Measurements from ENCODE around the gene STARD9. TPM values are rescaled to one million over a fixed set of nuclear protein-coding genes. Genes with fewer than 3 reads are reported as not detected.

The STARD9 gene
- total RNA-seq, 2 experiments from 2014 or later, result 2.8 to 4.6 TPM

GRCh38 chr15:42716626-42717025, 141.2 kb downstream of the STARD9 start:
- no peak overlapping the region for H3K4me3 ChIP-seq (ENCODE audit: low read length)
- no peak for ATAC-seq (ENCODE audit: poor library complexity)
- Mint-ChIP-seq H3K9me3 (no peaks in the 10 kb centered on the region), H3K27ac (no peak overlapping the region), H3K36me3 (ENCODE audit: low read depth) (peaks cover 17% of the 10 kb centered on the region), H3K4me3 (no peak overlapping the region), H3K4me1 (ENCODE audit: low read depth) (no peaks in the 10 kb centered on the region), H3K27me3 (no peaks in the 10 kb centered on the region)
- intact Hi-C loops (cut with DNase I, micrococcal nuclease), result no loop called here
- H3K27me3 ChIP-seq (ENCODE audit: control insufficient read depth in 1 of 2, insufficient read depth in 2 of 2, low read length in 2 of 2), result no peaks in the 10 kb centered on the region
- H3K27ac ChIP-seq (ENCODE audit: low read depth in 1 of 2, low read length in 2 of 2), result no peak overlapping the region
- TF ChIP-seq, protein P1, sequence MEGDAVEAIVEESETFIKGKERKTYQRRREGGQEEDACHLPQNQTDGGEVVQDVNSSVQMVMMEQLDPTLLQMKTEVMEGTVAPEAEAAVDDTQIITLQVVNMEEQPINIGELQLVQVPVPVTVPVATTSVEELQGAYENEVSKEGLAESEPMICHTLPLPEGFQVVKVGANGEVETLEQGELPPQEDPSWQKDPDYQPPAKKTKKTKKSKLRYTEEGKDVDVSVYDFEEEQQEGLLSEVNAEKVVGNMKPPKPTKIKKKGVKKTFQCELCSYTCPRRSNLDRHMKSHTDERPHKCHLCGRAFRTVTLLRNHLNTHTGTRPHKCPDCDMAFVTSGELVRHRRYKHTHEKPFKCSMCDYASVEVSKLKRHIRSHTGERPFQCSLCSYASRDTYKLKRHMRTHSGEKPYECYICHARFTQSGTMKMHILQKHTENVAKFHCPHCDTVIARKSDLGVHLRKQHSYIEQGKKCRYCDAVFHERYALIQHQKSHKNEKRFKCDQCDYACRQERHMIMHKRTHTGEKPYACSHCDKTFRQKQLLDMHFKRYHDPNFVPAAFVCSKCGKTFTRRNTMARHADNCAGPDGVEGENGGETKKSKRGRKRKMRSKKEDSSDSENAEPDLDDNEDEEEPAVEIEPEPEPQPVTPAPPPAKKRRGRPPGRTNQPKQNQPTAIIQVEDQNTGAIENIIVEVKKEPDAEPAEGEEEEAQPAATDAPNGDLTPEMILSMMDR (IDR thresholded peaks at IDR 0.05), result no peak
- no peaks in the 10 kb centered on the region for H3K4me1 ChIP-seq (ENCODE audit: insufficient read depth, low read length)
- CTCF ChIA-PET, result no interaction called here
- no peaks in the 10 kb centered on the region for H3K9me3 ChIP-seq (ENCODE audit: control insufficient read depth in 1 of 2, insufficient read depth in 1 of 2, low read length in 2 of 2)
- no peak for DNase-seq
- POLR2A ChIA-PET, result interaction anchor here (0.6 kb wide), 1 partner anchor 34 kb away, joined by 3 read pairs; no protein-coding TSS in a partner anchor
- peaks cover 10% of the 10 kb centered on the region for H3K36me3 ChIP-seq (ENCODE audit: insufficient read depth, low read length)

GRCh38 chr15:42719043-42719442, 143.6 kb downstream of the STARD9 start:
- H3K4me1 Mint-ChIP-seq (ENCODE audit: low read depth), result no peaks in the 10 kb centered on the region
- no peak for ATAC-seq (ENCODE audit: poor library complexity)
- no peak overlapping the region for H3K27ac ChIP-seq (ENCODE audit: low read depth in 1 of 2, low read length in 2 of 2)
- POLR2A ChIA-PET, result no interaction called here
- H3K36me3 Mint-ChIP-seq (ENCODE audit: low read depth), result peaks cover 33% of the 10 kb centered on the region
- H3K4me3 Mint-ChIP-seq, result no peak overlapping the region
- DNase-seq, result no peak
- intact Hi-C loops (cut with DNase I, micrococcal nuclease), result no loop called here
- H3K36me3 ChIP-seq (ENCODE audit: insufficient read depth, low read length), result peaks cover 25% of the 10 kb centered on the region
- H3K27me3 Mint-ChIP-seq, result no peaks in the 10 kb centered on the region
- TF ChIP-seq, protein P1 (IDR thresholded peaks at IDR 0.05), result no peak
- no peaks in the 10 kb centered on the region for H3K27me3 ChIP-seq (ENCODE audit: control insufficient read depth in 1 of 2, insufficient read depth in 2 of 2, low read length in 2 of 2)
- no peak overlapping the region for H3K27ac Mint-ChIP-seq
- CTCF ChIA-PET, result no interaction called here
- no peak overlapping the region for H3K4me3 ChIP-seq (ENCODE audit: low read length)
- H3K9me3 Mint-ChIP-seq, result no peaks in the 10 kb centered on the region
- H3K4me1 ChIP-seq (ENCODE audit: insufficient read depth, low read length), result no peaks in the 10 kb centered on the region
- no peaks in the 10 kb centered on the region for H3K9me3 ChIP-seq (ENCODE audit: control insufficient read depth in 1 of 2, insufficient read depth in 1 of 2, low read length in 2 of 2)

- ChIA-PET CTCF (no interaction called here), POLR2A (no interaction called here)
- Mint-ChIP-seq H3K27ac (no peak overlapping the region), H3K27me3 (no peaks in the 10 kb centered on the region), H3K4me1 (ENCODE audit: low read depth) (no peaks in the 10 kb centered on the region), H3K36me3 (ENCODE audit: low read depth) (peaks cover 43% of the 10 kb centered on the region), H3K4me3 (no peak overlapping the region), H3K9me3 (no peaks in the 10 kb centered on the region)
- DNase-seq (no peak), ATAC-seq (ENCODE audit: poor library complexity) (no peak)
- Histone ChIP-seq H3K27me3 (ENCODE audit: control insufficient read depth in 1 of 2, insufficient read depth in 2 of 2, low read length in 2 of 2) (no peaks in the 10 kb centered on the region), H3K27ac (ENCODE audit: low read depth in 1 of 2, low read length in 2 of 2) (no peak overlapping the region), H3K9me3 (ENCODE audit: control insufficient read depth in 1 of 2, insufficient read depth in 1 of 2, low read length in 2 of 2) (no peaks in the 10 kb centered on the region), H3K36me3 (ENCODE audit: insufficient read depth, low read length) (peaks cover 35% of the 10 kb centered on the region), H3K4me3 (ENCODE audit: low read length) (no peak overlapping the region), H3K4me1 (ENCODE audit: insufficient read depth, low read length) (no peaks in the 10 kb centered on the region)
- intact Hi-C loops (cut with DNase I, micrococcal nuclease), result no loop called here
- TF ChIP-seq, protein P1 (IDR thresholded peaks at IDR 0.05), result no peak
These were observed 144.7 kb downstream of the STARD9 start for GRCh38 chr15:42720071-42720470.

All from CD4-positive, alpha-beta T cell (primary cell).